ENCODE data around the gene STK25. TPM values are rescaled to one million over a fixed set of nuclear protein-coding genes. Genes with fewer than 3 reads are reported as not detected.

The STK25 gene
- total RNA-seq, 1 donor from 2014 or later: 218 TPM

DNA sequence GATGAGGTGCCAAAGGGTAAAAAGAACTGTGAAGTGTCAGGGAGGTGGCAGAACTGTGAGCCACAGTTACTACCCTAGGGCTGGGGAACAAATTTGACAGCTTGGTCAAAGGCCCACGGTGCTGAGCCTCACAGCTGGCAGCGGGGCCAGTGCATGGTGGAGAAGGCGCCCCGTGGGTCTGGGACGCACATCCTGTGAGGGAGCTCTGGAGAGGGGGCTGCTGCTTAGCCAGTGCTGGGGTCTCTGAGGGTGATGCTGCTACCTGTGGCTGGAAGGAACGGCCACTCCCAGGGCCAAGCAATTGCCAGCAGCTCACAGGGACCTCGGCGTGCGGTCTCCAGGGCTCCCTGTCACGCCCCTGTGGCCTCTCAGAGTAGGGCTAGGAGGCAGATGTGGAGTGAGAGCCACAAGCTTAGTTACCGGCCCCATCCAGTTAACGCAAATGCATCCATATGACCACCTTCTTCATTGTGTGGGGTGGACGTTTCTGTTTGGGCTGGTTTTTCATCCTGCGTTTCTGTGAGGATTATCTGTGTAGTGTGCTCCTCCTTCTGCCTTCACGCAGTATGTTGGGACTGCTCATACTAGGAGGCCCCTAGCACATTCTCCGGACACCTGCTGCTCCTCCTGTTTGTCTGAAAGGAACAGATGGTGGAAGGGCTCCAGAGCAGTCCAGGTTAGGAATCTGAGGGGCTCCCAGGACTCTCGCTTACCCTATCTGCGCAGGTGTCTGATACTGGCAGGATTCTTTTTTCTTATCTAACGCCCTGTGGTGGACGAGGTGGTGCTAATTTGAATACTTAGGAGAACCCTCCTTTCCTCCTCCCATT lies 26.0 kb downstream of the STK25 start:
- Histone ChIP-seq H3K27me3 (ENCODE audit: control insufficient read depth, insufficient read depth, low read length) (no peaks in the 10 kb centered on the region), H3K4me3 (ENCODE audit: low read depth, low read length) (no peak overlapping the region), H3K36me3 (ENCODE audit: control insufficient read depth, insufficient read depth, low read length) (peaks cover 3% of the 10 kb centered on the region)
- TF ChIP-seq, protein P1, sequence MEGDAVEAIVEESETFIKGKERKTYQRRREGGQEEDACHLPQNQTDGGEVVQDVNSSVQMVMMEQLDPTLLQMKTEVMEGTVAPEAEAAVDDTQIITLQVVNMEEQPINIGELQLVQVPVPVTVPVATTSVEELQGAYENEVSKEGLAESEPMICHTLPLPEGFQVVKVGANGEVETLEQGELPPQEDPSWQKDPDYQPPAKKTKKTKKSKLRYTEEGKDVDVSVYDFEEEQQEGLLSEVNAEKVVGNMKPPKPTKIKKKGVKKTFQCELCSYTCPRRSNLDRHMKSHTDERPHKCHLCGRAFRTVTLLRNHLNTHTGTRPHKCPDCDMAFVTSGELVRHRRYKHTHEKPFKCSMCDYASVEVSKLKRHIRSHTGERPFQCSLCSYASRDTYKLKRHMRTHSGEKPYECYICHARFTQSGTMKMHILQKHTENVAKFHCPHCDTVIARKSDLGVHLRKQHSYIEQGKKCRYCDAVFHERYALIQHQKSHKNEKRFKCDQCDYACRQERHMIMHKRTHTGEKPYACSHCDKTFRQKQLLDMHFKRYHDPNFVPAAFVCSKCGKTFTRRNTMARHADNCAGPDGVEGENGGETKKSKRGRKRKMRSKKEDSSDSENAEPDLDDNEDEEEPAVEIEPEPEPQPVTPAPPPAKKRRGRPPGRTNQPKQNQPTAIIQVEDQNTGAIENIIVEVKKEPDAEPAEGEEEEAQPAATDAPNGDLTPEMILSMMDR (IDR thresholded peaks at IDR 0.05; ENCODE audit: insufficient read depth, low read length, severe bottlenecking): no peak
- DNase-seq (ENCODE audit: low read depth) (no peak), FAIRE-seq (peak; percentile 43)

DNA sequence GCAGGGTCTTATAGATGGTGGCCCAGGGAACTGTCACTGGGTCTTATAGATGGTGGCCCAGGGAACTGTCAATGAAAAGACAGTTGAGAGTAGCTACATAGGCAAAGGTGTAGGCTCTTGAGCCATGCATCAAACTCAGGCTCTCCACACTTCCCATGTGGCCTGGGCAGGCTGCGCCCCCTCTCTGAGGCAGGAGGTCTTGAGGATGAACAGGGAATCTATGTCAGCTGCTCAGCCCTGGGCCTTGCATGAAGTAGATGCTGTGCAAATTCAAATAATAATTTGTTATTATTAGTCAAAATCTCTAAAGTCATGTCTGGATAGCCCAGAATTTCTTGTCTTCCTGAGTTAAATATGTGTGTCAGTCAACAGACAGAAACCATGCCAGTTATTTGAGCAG lies 26.7 kb downstream of the STK25 start:
- H3K27me3 ChIP-seq (ENCODE audit: control insufficient read depth, insufficient read depth, low read length): no peaks in the 10 kb centered on the region
- H3K36me3 ChIP-seq (ENCODE audit: control insufficient read depth, insufficient read depth, low read length): peaks cover 3% of the 10 kb centered on the region
- TF ChIP-seq, protein P1 (IDR thresholded peaks at IDR 0.05; ENCODE audit: insufficient read depth, low read length, severe bottlenecking): no peak
- no peak overlapping the region for H3K4me3 ChIP-seq (ENCODE audit: low read depth, low read length)
- FAIRE-seq (no peak), DNase-seq (ENCODE audit: low read depth) (no peak)

DNA sequence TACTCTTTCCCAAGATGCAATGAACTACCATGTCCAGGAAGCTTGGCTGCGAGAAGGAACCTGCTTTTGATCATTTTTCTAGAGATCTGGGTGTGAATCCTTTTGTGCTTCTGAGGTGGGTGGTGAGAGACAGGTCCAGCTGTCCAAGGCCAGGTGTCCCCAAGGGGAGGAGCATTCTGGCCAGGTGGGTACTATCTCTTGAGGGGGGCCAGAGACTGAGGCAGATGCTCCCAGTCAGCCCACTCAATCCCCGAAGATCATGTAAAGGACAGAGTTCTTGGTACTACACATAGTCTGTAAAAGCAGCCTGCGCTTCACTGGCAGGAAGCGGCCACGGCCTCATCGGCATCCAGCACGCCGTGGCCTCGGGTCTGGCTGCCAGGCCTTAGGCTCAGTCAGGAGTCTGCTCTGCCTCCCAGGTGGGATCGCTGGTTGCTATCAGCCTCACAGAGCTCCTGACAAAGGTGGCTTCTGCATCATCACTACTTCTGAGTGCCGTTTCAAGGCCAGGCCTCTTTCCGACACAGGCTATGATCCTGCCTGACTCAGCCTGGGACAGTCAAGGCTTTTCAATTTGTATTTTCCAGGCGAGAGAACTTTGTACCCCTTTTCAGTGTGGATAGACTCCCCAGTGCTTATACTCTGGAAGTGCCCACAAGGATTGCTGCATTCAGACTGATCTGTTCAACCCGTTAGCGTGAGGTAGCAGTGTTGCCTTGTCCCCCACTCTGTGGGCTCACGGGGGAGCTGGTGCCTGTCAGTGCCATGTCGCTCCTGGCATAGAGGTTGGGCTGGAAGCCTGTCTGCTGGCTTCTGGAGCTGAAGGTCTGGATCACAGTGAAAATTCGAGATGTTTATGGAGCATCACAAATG lies 29.1 kb downstream of the STK25 start:
- TF ChIP-seq, protein P1 (IDR thresholded peaks at IDR 0.05; ENCODE audit: insufficient read depth, low read length, severe bottlenecking): no peak
- no peaks in the 10 kb centered on the region for H3K27me3 ChIP-seq (ENCODE audit: control insufficient read depth, insufficient read depth, low read length)
- DNase-seq (ENCODE audit: low read depth): no peak
- H3K4me3 ChIP-seq (ENCODE audit: low read depth, low read length): no peak overlapping the region
- peaks cover 3% of the 10 kb centered on the region for H3K36me3 ChIP-seq (ENCODE audit: control insufficient read depth, insufficient read depth, low read length)
- FAIRE-seq: no peak

DNA sequence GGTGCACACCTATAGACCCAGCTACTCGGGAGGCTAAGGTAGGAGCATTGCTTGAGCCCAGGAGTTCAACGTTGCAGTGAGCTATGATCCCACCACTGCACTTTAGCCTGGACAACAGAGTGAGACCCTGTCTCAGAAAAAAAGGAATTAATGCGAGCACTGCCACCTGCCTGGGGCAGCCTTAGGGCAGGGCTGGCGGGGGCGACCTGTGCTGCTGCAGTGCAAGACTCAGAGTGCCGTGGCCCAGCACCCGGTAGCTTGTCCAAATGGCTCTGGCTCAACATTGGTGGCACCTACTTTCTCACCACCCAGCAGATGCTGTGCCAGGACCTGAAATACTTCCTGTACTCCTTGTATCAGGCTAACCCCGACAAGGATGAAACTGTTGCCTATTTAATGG lies 30.2 kb downstream of the STK25 start:
- no peak for FAIRE-seq
- H3K27me3 ChIP-seq (ENCODE audit: control insufficient read depth, insufficient read depth, low read length): no peaks in the 10 kb centered on the region
- peaks cover 3% of the 10 kb centered on the region for H3K36me3 ChIP-seq (ENCODE audit: control insufficient read depth, insufficient read depth, low read length)

DNA sequence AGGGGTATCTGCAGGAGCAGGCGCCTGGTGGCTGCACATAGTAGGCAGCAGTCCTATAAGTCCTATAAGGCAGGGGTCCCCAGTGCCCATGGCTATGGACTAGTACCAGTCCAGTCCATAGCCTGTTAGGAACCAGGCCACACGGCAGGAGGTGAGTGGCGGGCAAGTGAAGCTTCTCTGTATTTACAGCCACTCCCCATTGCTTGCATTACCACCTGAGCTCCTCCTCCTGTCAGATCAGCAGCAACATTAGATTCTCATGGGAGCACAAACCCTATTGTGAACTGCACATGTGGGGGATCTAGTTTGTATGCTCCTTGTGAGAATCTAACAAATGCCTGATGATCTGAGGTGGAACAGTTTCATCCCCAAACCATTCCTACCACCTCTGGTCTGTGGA lies 33.1 kb downstream of the STK25 start:
- H3K27me3 ChIP-seq (ENCODE audit: control insufficient read depth, insufficient read depth, low read length): no peaks in the 10 kb centered on the region
- no peak for FAIRE-seq
- no peak for DNase-seq (ENCODE audit: low read depth)
- TF ChIP-seq, protein P1 (IDR thresholded peaks at IDR 0.05; ENCODE audit: insufficient read depth, low read length, severe bottlenecking): no peak
- H3K36me3 ChIP-seq (ENCODE audit: control insufficient read depth, insufficient read depth, low read length): peaks cover 3% of the 10 kb centered on the region
- no peak overlapping the region for H3K4me3 ChIP-seq (ENCODE audit: low read depth, low read length)

More for the DNA sequence above, 30.2 kb downstream of the STK25 start:
- no peak for DNase-seq (ENCODE audit: low read depth)
- TF ChIP-seq, protein P1 (IDR thresholded peaks at IDR 0.05; ENCODE audit: insufficient read depth, low read length, severe bottlenecking): no peak
- H3K4me3 ChIP-seq (ENCODE audit: low read depth, low read length): no peak overlapping the region
